ENCODE measurements around the gene ADGRB2. TPM values are rescaled to one million over a fixed set of nuclear protein-coding genes. Genes with fewer than 3 reads are reported as not detected.

Gene ADGRB2
- total and polyA plus RNA-seq, 8 donors = 0.61 to 4.9 (median 1.9) TPM; not detected in 1

DNA sequence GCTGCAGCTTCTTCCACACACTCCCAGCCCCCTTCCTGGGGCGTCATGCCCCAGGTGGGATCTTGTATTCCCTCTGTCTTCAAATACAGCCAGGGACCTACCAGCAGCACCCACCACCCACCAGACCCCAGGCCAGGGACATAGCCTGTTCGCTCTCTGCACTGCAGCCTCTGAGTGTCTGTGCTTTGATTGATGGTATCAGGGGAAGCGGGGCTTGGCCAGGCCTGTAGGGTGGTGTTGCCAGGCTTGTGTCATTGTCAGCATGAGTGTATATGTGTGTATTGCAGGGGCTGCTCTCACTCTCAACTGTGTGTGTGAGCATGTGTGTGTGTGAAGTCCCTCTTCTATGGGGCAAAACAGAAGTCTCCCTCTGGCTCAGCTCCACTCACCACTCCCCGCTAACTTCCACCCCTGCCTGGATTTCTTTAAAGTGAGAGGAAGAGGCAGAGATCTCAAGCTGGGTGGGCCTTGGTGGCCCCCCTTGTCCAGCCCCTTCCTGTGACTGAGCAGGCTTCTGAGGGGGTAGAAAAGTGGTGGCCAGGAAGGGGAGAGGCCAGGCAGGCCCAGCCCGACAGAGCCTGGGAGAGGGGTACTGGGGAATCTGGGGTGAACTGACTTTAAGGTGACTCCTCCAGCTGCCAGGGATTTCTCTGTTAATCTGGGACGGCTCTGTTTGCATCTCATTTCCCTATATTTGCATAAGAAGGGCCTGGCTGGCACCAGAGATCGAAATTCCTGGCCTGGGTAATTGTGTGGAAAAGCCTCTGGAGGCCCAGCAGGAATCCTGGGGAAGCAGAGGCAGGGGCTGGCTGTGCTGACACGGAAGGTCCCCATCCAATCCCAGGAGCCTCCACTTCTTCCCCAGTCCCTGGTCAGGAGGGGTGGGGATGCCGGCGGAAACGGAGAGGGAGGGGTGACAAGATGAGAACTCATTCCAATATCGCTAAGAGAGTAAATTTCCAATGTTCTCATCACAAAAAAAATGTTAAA is 18.6 kb upstream of the ADGRB2 start:
- Histone ChIP-seq H3K4me3 (no peak overlapping the region), H3K27me3 (peaks cover 0 to 9% (median 0%) of the 10 kb centered on the region in 3 donors), H3K36me3 (no peaks in the 10 kb centered on the region), H3K27ac (no peak overlapping the region), H3K9me3 (no peaks in the 10 kb centered on the region), H3K4me1 (peaks cover 0 to 24% (median 17%) of the 10 kb centered on the region in 4 donors)
- TF ChIP-seq, protein P1, sequence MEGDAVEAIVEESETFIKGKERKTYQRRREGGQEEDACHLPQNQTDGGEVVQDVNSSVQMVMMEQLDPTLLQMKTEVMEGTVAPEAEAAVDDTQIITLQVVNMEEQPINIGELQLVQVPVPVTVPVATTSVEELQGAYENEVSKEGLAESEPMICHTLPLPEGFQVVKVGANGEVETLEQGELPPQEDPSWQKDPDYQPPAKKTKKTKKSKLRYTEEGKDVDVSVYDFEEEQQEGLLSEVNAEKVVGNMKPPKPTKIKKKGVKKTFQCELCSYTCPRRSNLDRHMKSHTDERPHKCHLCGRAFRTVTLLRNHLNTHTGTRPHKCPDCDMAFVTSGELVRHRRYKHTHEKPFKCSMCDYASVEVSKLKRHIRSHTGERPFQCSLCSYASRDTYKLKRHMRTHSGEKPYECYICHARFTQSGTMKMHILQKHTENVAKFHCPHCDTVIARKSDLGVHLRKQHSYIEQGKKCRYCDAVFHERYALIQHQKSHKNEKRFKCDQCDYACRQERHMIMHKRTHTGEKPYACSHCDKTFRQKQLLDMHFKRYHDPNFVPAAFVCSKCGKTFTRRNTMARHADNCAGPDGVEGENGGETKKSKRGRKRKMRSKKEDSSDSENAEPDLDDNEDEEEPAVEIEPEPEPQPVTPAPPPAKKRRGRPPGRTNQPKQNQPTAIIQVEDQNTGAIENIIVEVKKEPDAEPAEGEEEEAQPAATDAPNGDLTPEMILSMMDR (IDR thresholded peaks at IDR 0.05) = no peak
- TF ChIP-seq EP300 (IDR thresholded peaks at IDR 0.05) = no peak
- no peak for TF ChIP-seq POLR2AphosphoS5 (IDR thresholded peaks at IDR 0.05)
- no peak for TF ChIP-seq POLR2A (IDR thresholded peaks at IDR 0.05)
- peak in 1 of 2 donors; percentile 69 for DNase-seq
- intact Hi-C loops (cut with DNase I; ENCODE audit: low total_unique reads) = no loop called here
- WGBS, 5 donors = 53 to 62% (median 54%) methylated on average over 11 to 12 of the region's 12 CpGs

DNA sequence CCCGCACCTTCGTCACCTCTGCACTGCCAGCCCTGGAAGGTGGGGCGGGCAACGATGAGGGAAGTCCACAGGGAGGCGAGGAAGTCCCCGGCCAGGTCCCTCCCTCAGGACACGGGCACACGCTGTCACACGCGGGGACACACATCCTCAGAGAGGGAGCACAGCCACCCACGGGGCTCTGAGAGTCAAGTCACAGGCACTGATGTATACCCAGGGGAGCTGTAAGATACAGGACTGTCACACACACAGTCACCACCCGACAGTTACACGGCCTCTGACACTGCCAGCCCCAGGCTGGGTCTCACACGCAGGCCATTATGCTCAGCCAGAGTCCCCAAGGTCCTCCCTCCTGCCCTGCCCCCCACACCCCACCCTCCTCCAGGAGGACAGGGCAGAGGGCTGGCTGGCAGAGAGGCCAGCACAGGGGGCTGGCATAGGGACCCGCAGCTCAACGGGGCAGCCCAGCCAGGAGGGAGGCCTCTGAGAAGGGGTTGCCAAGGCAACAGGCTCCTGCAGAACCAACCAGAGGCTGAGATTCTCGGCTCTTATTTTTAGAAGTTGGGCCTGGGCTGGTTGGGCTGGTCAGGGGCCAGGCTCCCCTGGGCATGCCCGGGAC is 17.7 kb upstream of the ADGRB2 start:
- Histone ChIP-seq H3K9me3 (no peaks in the 10 kb centered on the region), H3K27ac (no peak overlapping the region), H3K4me1 (peaks cover 0 to 23% (median 16%) of the 10 kb centered on the region in 4 donors), H3K4me3 (no peak overlapping the region), H3K27me3 (peaks cover 0 to 12% (median 0%) of the 10 kb centered on the region in 3 donors), H3K36me3 (no peaks in the 10 kb centered on the region)
- intact Hi-C loops (cut with DNase I; ENCODE audit: low total_unique reads) = no loop called here
- TF ChIP-seq POLR2AphosphoS5 (IDR thresholded peaks at IDR 0.05) (no peak), EP300 (IDR thresholded peaks at IDR 0.05) (no peak), POLR2A (IDR thresholded peaks at IDR 0.05) (no peak)
- TF ChIP-seq, protein P1 (IDR thresholded peaks at IDR 0.05) = no peak
- WGBS, 5 donors = 48 to 70% (median 58%) methylated on average over 13 to 18 of the region's 18 CpGs
- DNase-seq = peak in 1 of 2 donors; percentile 75

DNA sequence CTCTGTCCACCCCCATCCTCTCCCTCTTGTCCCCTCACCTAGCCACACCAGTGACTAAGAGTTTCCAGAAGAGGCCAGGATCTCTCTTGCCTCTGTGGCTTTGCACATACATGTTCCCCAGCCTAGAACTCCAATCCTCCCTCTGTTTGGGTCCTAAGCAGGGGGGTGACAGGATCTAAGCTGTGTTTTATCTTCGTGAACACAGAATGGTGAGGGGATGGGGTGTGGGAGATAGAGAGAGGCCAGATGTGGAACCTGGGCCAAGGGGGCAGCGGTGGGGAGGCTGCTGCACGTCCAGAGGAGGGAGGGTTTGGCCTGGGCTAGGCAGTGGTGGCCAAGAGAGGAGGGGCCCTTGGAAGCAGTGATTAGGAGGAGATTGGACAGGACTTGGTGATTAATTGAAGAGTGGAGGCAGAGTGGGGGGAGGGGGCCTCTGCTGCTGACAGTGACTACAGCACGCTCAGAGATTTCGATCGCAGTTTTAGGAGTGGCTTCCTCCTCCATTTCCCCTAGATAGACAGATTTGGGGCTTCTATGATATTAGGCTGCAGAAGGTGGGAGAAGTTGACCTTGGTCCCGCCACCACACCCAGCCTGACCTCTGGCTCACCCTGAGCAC is 17.1 kb upstream of the ADGRB2 start:
- Histone ChIP-seq H3K27ac (no peak overlapping the region), H3K27me3 (peaks cover 0 to 18% (median 0%) of the 10 kb centered on the region in 3 donors), H3K4me1 (peaks cover 0 to 23% (median 16%) of the 10 kb centered on the region in 4 donors), H3K4me3 (no peak overlapping the region), H3K9me3 (no peaks in the 10 kb centered on the region), H3K36me3 (no peaks in the 10 kb centered on the region)
- intact Hi-C loops (cut with DNase I; ENCODE audit: low total_unique reads) = no loop called here
- TF ChIP-seq POLR2AphosphoS5 (IDR thresholded peaks at IDR 0.05) = no peak
- no peak for TF ChIP-seq POLR2A (IDR thresholded peaks at IDR 0.05)
- TF ChIP-seq EP300 (IDR thresholded peaks at IDR 0.05) = no peak
- TF ChIP-seq, protein P1 (IDR thresholded peaks at IDR 0.05) = no peak
- 56 to 68% (median 61%) methylated on average over 7 of the region's 7 CpGs for WGBS, 5 donors
- peak in 1 of 2 donors; percentile 84 for DNase-seq

DNA sequence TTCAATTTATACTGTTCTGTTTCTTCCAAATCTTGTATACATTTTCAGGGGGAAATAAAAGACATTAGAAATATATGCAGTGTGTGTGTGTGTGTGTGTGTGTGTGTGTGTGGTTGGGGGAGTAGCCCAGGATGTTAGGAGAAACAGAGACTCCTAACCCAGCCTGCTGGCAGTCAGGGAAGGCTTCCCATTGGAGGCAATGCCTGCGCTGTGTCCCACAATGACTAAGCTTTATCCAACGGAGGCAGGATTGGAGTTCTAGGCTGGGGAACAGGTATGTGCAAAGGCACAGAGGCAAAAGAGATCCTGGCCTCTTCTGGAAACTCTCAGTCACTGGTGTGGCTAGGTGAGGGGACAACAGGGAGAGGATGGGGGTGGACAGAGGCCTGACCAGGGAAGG is 16.5 kb upstream of the ADGRB2 start:
- 75 to 91% (median 84%) methylated on average over 2 of the region's 2 CpGs for WGBS, 5 donors
- Histone ChIP-seq H3K27ac (no peak overlapping the region), H3K4me3 (no peak overlapping the region), H3K27me3 (peaks cover 0 to 24% (median 1%) of the 10 kb centered on the region in 3 donors), H3K9me3 (no peaks in the 10 kb centered on the region), H3K4me1 (peaks cover 0 to 23% (median 16%) of the 10 kb centered on the region in 4 donors), H3K36me3 (no peaks in the 10 kb centered on the region)
- TF ChIP-seq EP300 (IDR thresholded peaks at IDR 0.05) (no peak), POLR2A (IDR thresholded peaks at IDR 0.05) (no peak), POLR2AphosphoS5 (IDR thresholded peaks at IDR 0.05) (no peak)
- TF ChIP-seq, protein P1 (IDR thresholded peaks at IDR 0.05) = no peak
- intact Hi-C loops (cut with DNase I; ENCODE audit: low total_unique reads) = no loop called here
- no peak for DNase-seq
